HepG2 (cell line): ENCODE data around the gene ANKRD55. TPM values are rescaled to one million over a fixed set of nuclear protein-coding genes. Genes with fewer than 3 reads are reported as not detected.

Experiments
- ATAC-seq: fragments of 200-7000 bp; cut with Tn5 transposase; 3 replicates; pipeline ENCODE4 v1.9.1; 2020; ENCODE audit warnings: mild to moderate bottlenecking, moderate library complexity
- BruUV-seq: library from RNA; stranded (reverse); fragments of 400-500 nt; replicated peaks from 2 replicates; lab custom pipeline; 2021; lab: Mats Ljungman, UMichigan
- CTCF ChIA-PET: fragments of 300-600 bp; formaldehyde crosslinking; extraction: SDS; loops from one replicate; lab custom pipeline; 2021; ENCODE audit warnings: low total read pairs, inconsistent platforms, low intra/inter-chr PET ratio; lab: Yijun Ruan, JAX
- POLR2A ChIA-PET: fragments of 350-600 bp; sonication (Branson Sonifier 250); formaldehyde crosslinking; loops from one replicate; lab custom pipeline; 2020; ENCODE audit warnings: antibody characterized with exemption, inconsistent platforms; lab: Yijun Ruan, JAX
- DNase-seq: peaks from one replicate; pipeline ENCODE4 v3.0.0-alpha.2; 2015; ENCODE audit warnings: low spot score
- FAIRE-seq: peaks from 3 replicates; lab custom pipeline; 2011; peaks lifted over from hg19 to GRCh38; lab: Jason Lieb, UNC
- H2AFZ ChIP-seq: one replicate; pipeline ENCODE4 v1.6.1; 2011; ENCODE audit warnings: low read length, inconsistent platforms
- H3K27ac ChIP-seq: fragments of 300-600 bp; 3 replicates; pipeline ENCODE4 v1.8.0; 2011; ENCODE audit warnings: mixed run types, mild to moderate bottlenecking, mixed read lengths, low read length, inconsistent platforms; ENCODE audit not compliant: insufficient read depth; ENCODE audit errors: extremely low read length
- H3K27me3 ChIP-seq, 2 experiments: fragments of 200-600 bp in 1 of 2; 2 replicates in 1 of 2; 3 replicates in 1 of 2; pipeline versions ENCODE4 v1.6.0 to v1.8.0; 2011; ENCODE audit warnings: low read length in 2 of 2, mild to moderate bottlenecking in 2 of 2, moderate library complexity in 2 of 2, inconsistent platforms in 1 of 2; ENCODE audit not compliant: insufficient read depth in 2 of 2, control insufficient read depth in 1 of 2
- H3K36me3 ChIP-seq, 2 experiments: fragments of 200-600 bp in 1 of 2; replicated peaks in 1 of 2; 2 replicates in 1 of 2; 3 replicates in 1 of 2; pipeline versions ENCODE4 v1.5.1 to v1.8.0; 2011; ENCODE audit warnings: low read length in 2 of 2, inconsistent platforms in 1 of 2; ENCODE audit not compliant: insufficient read depth in 2 of 2, control insufficient read depth in 1 of 2
- H3K4me1 ChIP-seq: 2 replicates; pipeline ENCODE4 v1.5.1; 2012; ENCODE audit warnings: low read length, inconsistent platforms; ENCODE audit not compliant: insufficient read depth
- H3K4me2 ChIP-seq: 2 replicates; pipeline ENCODE4 v1.6.0; 2011; ENCODE audit warnings: low read depth, low read length, inconsistent platforms
- H3K4me3 ChIP-seq, 3 experiments: fragments of 200-600 bp in 1 of 3; sonication (generic), shearing (Covaris generic) in 1 of 3; replicated peaks in 1 of 3; 2 replicates each; pipeline ENCODE4 v1.5.1; 2011 to 2016; ENCODE audit warnings: low read length in 3 of 3, inconsistent platforms in 2 of 3, low read depth in 2 of 3, mild to moderate bottlenecking in 2 of 3, control low read depth in 1 of 3, mixed read lengths in 1 of 3; ENCODE audit not compliant: insufficient read depth in 1 of 3
- H3K79me2 ChIP-seq: one replicate; pipeline ENCODE4 v1.6.1; 2011; ENCODE audit warnings: low read length, inconsistent platforms; ENCODE audit not compliant: insufficient read depth
- H3K9ac ChIP-seq: 2 replicates; pipeline ENCODE4 v1.6.0; 2011; ENCODE audit warnings: mild to moderate bottlenecking, low read depth, low read length, inconsistent platforms; ENCODE audit not compliant: insufficient read depth
- H3K9me3 ChIP-seq: 2 replicates; pipeline ENCODE4 v1.5.1; 2012; ENCODE audit warnings: mild to moderate bottlenecking, low read length
- H4K20me1 ChIP-seq: 2 replicates; pipeline ENCODE4 v1.6.0; 2011; ENCODE audit warnings: inconsistent platforms, mild to moderate bottlenecking, low read length, moderate library complexity; ENCODE audit not compliant: insufficient read depth
- FOXK2 ChIP-seq: fragments of 450-650 bp; IDR thresholded peaks from 2 replicates; pipeline ENCODE4 v1.6.1; 2016
- FUBP1 ChIP-seq: sonication (generic); formaldehyde crosslinking; IDR thresholded peaks from 2 replicates; pipeline ENCODE4 v1.5.1; 2020; ENCODE audit warnings: missing genetic modification reagents, mild to moderate bottlenecking, borderline replicate concordance
- MAFG ChIP-seq: sonication (generic); formaldehyde crosslinking; IDR thresholded peaks from 2 replicates; pipeline ENCODE4 v1.5.1; 2020; ENCODE audit warnings: mild to moderate bottlenecking, missing genetic modification reagents
- SRY ChIP-seq: sonication (generic); formaldehyde crosslinking; IDR thresholded peaks from 2 replicates; pipeline ENCODE4 v1.8.0; 2022; ENCODE audit warnings: mild to moderate bottlenecking, missing genetic modification reagents
- ZNF747 ChIP-seq: sonication (generic); formaldehyde crosslinking; IDR thresholded peaks from 2 replicates; pipeline ENCODE4 v1.8.1; 2023; ENCODE audit warnings: missing genetic modification reagents, mild to moderate bottlenecking, borderline replicate concordance
- ZNF749 ChIP-seq: sonication (generic); formaldehyde crosslinking; IDR thresholded peaks from 2 replicates; pipeline ENCODE4 v1.8.0; 2022; ENCODE audit warnings: mild to moderate bottlenecking, missing genetic modification reagents, moderate library complexity, borderline replicate concordance
- WGBS: methylation state at CpG from one replicate; pipeline ENCODE4 v1.1.6; 2017; ENCODE audit warnings: low lambda C conversion rate; 5-methylcytosine and 5-hydroxymethylcytosine counted together
- in situ Hi-C: cut with HindIII; loops from 2 replicates; pipeline ENCODE4 v1.10.0; 2017; ENCODE audit warnings: low pct_unique_long_range_greater_than_20kb; ENCODE audit not compliant: extremely low pct_ligation_motif_present
- intact Hi-C: fragments of 100-400 bp; cut with micrococcal nuclease; formaldehyde crosslinking; loops from one replicate; pipeline ENCODE4 v1.10.0; 2022; ENCODE audit not compliant: unreplicated experiment
- polyA plus RNA-seq, 8 experiments: library from polyadenylated mRNA; depleted of rRNA in 3 of 8; stranded (reverse) in 7 of 8; unstranded in 1 of 8; fragments of >200 nt; fragmentation: Illumina TruSeq in 4 of 8; extraction: Trizol in 4 of 8; gene quantifications; 2 replicates each; pipeline versions ENCODE4 v1.2.1 to v1.2.3, GENCODE V29; 2011 to 2016; ENCODE audit warnings: low read depth in 4 of 8, missing spikeins in 1 of 8, mixed read lengths in 1 of 8; ENCODE audit not compliant: insufficient read depth in 1 of 8
- total RNA-seq, 5 experiments: library from RNA; depleted of rRNA; stranded (reverse); fragments of >200 nt; fragmentation: Illumina TruSeq; extraction: Trizol; gene quantifications; 2 replicates each; pipeline ENCODE4 v1.2.3, GENCODE V29; 2016; ENCODE audit warnings: low read depth in 1 of 5

The ANKRD55 gene
- total and polyA plus RNA-seq, 2 of the 13 experiments (the other 11 are each of a cell fraction or from before 2014, with no cell fraction given) = 0.11 to 0.28 TPM

DNA sequence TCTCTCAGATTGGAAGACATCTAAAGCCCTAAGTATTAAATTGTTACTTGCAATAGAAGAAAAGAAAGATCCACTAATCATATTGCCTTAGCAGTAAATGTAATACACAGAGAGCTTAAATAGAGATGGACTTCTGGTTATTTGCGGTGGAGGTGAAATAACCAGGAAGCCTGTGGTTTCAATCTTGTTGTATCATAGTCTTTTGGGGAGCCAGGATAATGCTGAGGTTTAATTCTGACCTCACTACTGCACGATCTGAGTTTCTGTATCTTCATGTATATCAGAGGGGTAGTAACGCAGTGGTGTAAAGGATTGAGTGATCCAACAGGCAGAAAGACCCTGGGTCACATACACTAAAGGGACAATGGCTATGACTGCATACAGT lies 71.7 kb downstream of the ANKRD55 start:
- WGBS = 45% methylated on average over 3 of the region's 3 CpGs
- ChIA-PET CTCF (no interaction called here), POLR2A (interaction anchor here (0.8 to 1.5 kb wide), 2 partner anchors 19 to 103 kb away, joined by 3 read pairs; no protein-coding TSS in a partner anchor)
- no TSS peak for BruUV-seq
- no peaks in the 10 kb centered on the region for H4K20me1 ChIP-seq
- H3K4me3 ChIP-seq = no peak overlapping the region; a peak in 1 of 6 replicates
- no peak overlapping the region for H3K9ac ChIP-seq
- no peak overlapping the region for H3K27ac ChIP-seq
- intact Hi-C loops = loop anchor here (5.0 kb wide), 1 partner anchor 1174 kb away; the partner anchor contains the start of gene ESM1
- DNase-seq (no peak), FAIRE-seq (no peak), ATAC-seq (no peak; the same call in 2 of the 3 replicates)
- H3K79me2 ChIP-seq = no peaks in the 10 kb centered on the region
- no peaks in the 10 kb centered on the region for H3K27me3 ChIP-seq
- H3K4me2 ChIP-seq = peak overlapping the region; percentile 25
- H3K9me3 ChIP-seq = no peaks in the 10 kb centered on the region
- TF ChIP-seq FOXK2 (no peak), MAFG (CRISPR knock-in tag) (no peak), SRY (CRISPR knock-in tag) (no peak), ZNF749 (CRISPR knock-in tag) (no peak), ZNF747 (CRISPR knock-in tag) (no peak), FUBP1 (CRISPR knock-in tag) (no peak)
- peaks cover 85% of the 10 kb centered on the region for H3K4me1 ChIP-seq
- in situ Hi-C loops = no loop called here
- H2AFZ ChIP-seq = no peak overlapping the region
- no peaks in the 10 kb centered on the region for H3K36me3 ChIP-seq
